ENCODE results near the gene MOGAT3.

DNA sequence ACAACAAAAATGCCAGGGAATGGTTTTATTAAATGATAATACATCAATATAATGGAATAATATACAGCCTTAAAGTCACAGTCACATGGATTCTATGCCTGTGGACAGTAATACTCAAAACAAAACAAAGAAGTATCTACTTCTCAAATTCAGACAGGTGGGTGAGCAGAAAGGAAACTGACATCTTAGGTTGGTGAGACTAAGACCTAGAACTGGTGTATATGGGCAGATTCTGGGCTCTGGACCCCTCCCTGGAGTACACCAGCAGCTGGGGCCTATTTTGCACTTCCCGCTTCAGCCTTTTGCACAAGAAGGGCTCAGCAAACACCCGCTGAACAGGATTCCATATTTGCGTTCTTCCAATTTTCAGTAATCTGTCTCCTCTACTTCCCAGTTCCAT lies 49.5 kb upstream of the MOGAT3 start:
- TF ChIP-seq CTCF (IDR thresholded peaks at IDR 0.05) (no peak), EP300 (IDR thresholded peaks at IDR 0.05) (no peak), POLR2A (IDR thresholded peaks at IDR 0.05) (no peak), POLR2AphosphoS5 (IDR thresholded peaks at IDR 0.05) (no peak)
